Activated naive CD4-positive, alpha-beta T cell treated with anti-CD3 and anti-CD28 coated beads for 36 hours (primary cell): ENCODE results near the gene OR4Q3. TPM values are rescaled to one million over a fixed set of nuclear protein-coding genes. Genes with fewer than 3 reads are reported as not detected.
"Not testable (repeated sequence)": the region's sequence is repeated elsewhere in the genome, so short reads cannot be mapped to it uniquely, and the experiment has no call there.

Experiments used
- CTCF ChIA-PET: fragments of 350-600 bp; sonication (Branson Sonifier 250); formaldehyde crosslinking; loops from one replicate; lab custom pipeline; 2021; ENCODE audit warnings: antibody characterized with exemption; lab: Charles Lee
- DNase-seq: peaks from one replicate; pipeline ENCODE4 v3.0.0-alpha.2; 2020
- H3K27ac Mint-ChIP-seq: one replicate; pipeline ENCODE4 v1.8.0; 2021; ENCODE audit warnings: mild to moderate bottlenecking, mixed read lengths
- H3K27me3 Mint-ChIP-seq: one replicate; pipeline ENCODE4 v1.8.0; 2021; ENCODE audit warnings: low read depth, mixed read lengths
- H3K36me3 Mint-ChIP-seq: one replicate; pipeline ENCODE4 v1.8.0; 2021; ENCODE audit warnings: low read depth, mixed read lengths
- H3K4me1 Mint-ChIP-seq: one replicate; pipeline ENCODE4 v1.8.0; 2021; ENCODE audit warnings: low read depth, mixed read lengths
- H3K4me3 Mint-ChIP-seq: one replicate; pipeline ENCODE4 v1.8.0; 2021; ENCODE audit warnings: mild to moderate bottlenecking, moderate library complexity, mixed read lengths
- H3K9me3 Mint-ChIP-seq: one replicate; pipeline ENCODE4 v1.8.0; 2021; ENCODE audit warnings: mixed read lengths
- intact Hi-C: fragments of 100-400 bp; cut with micrococcal nuclease; formaldehyde crosslinking; loops from one replicate; pipeline ENCODE4 v1.15.1; 2023
- total RNA-seq, 2 experiments: library from RNA; stranded (reverse); gene quantifications; one replicate each; pipeline ENCODE4 v1.2.3, GENCODE V29; 2021

Gene OR4Q3
- total RNA-seq, 2 experiments from 2014 or later: not detected

DNA sequence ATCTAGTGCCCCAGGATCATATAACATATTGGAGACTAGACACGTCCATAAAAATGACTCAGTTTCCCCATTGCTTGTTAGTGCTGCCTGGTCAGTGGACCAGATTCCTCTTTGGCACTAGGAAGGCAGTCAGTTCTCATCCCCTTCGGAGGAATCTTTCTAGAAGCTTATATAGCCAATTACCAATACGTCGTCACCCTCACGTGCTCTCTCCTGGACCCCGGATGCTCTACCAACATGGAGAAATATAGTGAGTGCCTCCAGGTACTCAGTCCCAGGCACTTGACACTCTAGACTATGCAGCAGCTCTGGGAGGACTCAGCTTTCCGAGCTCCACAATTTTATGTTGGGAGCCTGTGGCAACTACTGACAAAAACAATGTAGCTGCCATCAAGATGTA, 44.8 kb downstream of the OR4Q3 start:
- H3K9me3 Mint-ChIP-seq, H3K27me3 Mint-ChIP-seq, H3K4me1 Mint-ChIP-seq, H3K36me3 Mint-ChIP-seq, H3K27ac Mint-ChIP-seq, intact Hi-C loops, DNase-seq, H3K4me3 Mint-ChIP-seq: not testable (repeated sequence)
- CTCF ChIA-PET: interaction anchor here (0.8 to 1.1 kb wide), 2 partner anchors 9 to 12 kb away, joined by 3 read pairs; no protein-coding TSS in a partner anchor

DNA sequence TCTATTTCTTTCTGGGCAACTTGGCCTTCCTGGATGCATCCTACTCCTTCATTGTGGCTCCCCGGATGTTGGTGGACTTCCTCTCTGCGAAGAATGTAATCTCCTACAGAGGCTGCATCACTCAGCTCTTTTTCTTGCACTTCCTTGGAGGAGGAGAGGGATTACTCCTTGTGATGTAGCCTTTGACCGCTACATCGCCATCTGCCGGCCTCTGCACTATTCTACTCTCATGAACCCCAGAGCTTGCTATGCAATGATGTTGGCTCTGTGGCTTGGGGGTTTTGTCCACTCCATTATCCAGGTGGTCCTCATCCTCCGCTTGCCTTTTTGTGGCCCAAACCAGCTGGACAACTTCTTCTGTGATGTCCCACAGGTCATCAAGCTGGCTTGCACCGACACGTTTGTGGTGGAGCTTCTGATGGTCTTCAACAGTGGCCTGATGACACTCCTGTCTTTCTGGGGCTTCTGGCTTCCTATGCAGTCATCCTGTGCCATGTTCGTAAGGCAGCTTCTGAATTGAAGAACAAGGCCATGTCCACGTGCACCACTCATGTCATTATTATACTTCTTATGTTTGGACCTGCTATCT, 53.2 kb downstream of the OR4Q3 start:
- H3K36me3 Mint-ChIP-seq, DNase-seq, H3K27me3 Mint-ChIP-seq, H3K27ac Mint-ChIP-seq, H3K4me3 Mint-ChIP-seq, H3K9me3 Mint-ChIP-seq, H3K4me1 Mint-ChIP-seq, intact Hi-C loops: not testable (repeated sequence)
- CTCF ChIA-PET: interaction anchor here (1.0 kb wide), 1 partner anchor 9 kb away, joined by 3 read pairs; no protein-coding TSS in a partner anchor

Other genes with a start within 250 kb of the OR4Q3 start
- gene OR11H2, start 29.7 kb upstream of the OR4Q3 start, total RNA-seq: not detected
- gene OR4M1, start 29.9 kb downstream of the OR4Q3 start, total RNA-seq: not detected
- not detected for gene OR4N2, start 60.2 kb downstream of the OR4Q3 start, total RNA-seq
- gene OR4K2, start 131.6 kb downstream of the OR4Q3 start, total RNA-seq: not detected
- not detected for gene OR4K5, start 177.0 kb downstream of the OR4Q3 start, total RNA-seq
- gene OR4K1, start 187.3 kb downstream of the OR4Q3 start, total RNA-seq: not detected
- gene OR4K15, start 232.0 kb downstream of the OR4Q3 start, total RNA-seq: not detected